HUDEP-2 (cell line): ENCODE data around the gene SNRPD3.
A peak's percentile ranks its signal among the peaks of the same experiment; 100 is the strongest.
"Not testable (repeated sequence)": the region's sequence is repeated elsewhere in the genome, so short reads cannot be mapped to it uniquely, and the experiment has no call there.

Experiments used
- DNase-seq, 76 experiments: peaks; one replicate each; lab custom pipeline; 2025; ENCODE audit not compliant: unreplicated experiment in 76 of 76; lab: John Stamatoyannopoulos, UW

The SNRPD3 gene

DNA sequence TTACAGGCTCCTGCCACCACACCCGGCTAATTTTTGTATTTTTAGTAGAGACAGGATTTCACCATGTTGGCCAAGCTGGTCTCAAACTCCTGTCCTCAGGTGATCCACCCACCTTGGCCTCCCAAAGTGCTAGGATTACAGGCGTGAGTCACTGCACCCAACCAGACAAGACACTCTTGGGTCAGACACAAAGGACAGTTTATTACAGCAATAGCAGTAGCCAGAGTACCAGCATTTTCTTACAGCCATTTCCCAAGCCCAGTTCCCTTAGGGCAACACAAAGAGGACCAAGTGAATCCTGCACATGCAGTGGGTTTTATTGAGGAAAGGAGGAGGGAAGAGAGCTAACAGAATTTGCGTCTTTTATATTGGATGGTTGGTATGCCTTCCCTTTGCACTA, 24.8 kb upstream of the SNRPD3 start:
- DNase-seq, result not testable (repeated sequence)

DNA sequence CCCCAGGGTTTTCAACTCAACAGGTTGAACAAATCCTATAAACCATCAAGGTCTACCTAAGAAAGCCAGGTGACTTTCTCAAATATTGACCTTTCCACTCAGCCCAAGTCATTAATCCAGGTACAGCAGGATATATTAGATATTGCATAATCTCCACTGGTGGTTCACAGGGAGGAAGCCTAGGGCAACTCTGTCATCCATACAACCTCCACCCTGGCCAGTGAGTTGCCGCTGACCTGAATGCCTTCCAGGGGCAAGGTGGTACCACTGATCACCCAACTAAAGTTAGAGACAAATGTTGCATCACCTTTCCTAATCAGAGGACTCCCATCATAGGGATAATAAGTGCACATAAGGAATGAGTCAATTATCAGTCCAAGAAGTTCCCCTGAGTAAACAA, 23.7 kb upstream of the SNRPD3 start:
- DNase-seq, result no peak

DNA sequence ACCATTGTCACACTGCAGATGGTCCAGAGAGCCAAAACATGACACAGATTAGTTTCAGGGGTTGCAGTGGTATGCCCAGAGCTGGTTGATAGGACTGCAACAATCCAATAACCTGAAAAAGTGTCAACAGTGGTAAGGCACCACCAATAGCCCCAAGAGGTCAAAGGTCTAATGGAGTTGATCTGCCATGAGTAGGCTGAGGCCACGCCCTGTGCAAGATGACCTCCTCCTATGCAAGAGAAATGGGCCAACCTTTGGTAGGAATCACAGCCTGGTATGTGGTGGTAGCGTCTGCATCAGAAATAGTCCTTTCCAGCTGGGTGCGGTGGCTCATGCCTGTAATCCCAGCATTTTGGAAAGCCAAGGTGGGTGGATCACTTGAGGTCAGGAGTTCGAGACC, 20.5 kb upstream of the SNRPD3 start:
- no peak for DNase-seq

DNA sequence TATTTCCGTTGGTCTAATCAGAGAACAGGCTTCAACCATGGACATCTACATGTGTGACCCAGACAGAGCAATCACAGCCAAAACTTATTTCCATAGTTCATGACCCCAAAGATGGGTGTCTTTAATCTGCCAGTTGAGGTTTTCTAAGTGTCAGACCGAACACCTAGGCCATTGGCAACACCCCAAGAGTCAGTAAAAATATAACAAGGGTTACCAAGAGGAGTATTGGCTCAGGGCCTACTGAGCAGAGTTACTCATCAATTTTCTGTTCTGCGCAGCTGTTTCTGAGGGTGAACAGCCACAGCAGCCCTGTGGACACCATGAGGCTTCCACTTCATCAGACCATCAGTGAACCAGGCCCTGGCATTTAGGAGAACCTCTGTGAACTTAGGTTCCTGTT, 19.7 kb upstream of the SNRPD3 start:
- DNase-seq, result peak in 1 of 76 experiments; percentile 15

DNA sequence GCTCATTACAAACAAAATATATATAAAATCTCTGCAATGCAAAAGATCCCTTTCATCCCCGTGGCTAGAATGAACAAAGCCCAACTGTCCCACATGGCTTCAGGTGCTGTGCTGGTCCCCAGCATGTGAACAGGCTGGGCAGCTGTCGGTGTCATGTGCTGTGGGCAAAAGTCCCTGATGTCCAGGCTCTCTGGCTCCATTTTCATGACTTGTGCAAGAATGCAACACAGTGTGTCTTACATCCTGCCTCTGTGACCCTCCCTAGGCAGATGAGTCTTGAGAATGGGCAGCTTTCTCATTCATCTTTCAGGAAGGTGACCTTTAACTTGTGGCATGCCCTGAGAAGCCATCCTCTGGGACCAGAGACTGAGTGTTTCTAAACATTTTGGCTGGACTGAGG, 15.3 kb upstream of the SNRPD3 start:
- no peak for DNase-seq

DNA sequence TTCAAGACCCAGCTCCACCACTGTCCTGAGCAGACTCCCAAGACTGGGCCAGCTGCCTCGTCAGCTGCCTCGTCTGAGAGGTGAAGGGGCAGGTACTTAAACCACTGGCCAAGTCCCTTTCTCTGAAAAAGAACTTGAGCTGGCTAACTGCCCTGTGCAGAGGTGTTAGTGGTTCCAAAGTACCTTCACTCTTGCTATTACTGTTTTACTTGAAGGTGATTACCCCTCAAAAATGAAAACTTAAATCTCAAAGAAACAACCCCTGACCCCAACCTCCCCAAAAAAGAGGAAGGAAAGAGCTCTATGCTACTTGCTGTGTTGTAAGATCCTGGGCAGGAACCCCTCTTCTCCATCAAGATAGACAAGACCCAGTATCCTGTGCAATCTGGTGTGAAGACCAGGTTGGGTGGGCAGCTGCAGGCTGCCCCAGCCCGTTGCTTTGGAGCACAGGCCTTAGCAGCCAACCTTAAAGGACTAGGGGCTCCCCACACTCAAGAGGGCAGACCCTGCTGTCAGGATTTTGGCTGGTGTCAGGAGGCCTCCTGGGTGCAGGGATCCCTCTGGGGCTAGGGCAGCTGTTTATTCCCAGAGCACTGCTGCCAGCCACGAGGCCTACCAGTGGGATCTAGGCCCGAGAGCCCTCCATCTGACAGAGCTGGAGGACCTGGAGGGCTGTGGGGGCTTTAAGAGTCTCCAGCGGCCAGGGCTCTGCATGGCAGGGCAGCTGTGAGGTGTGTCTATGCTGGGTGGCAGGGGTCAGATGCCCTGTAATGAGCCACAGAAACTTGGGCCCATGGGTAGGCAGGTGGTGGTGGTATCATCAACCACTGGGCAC, 13.9 kb upstream of the SNRPD3 start:
- DNase-seq, result no peak

GRCh38 chr22:24542641-24543040, 13.2 kb upstream of the SNRPD3 start:
- DNase-seq, result no peak

DNA sequence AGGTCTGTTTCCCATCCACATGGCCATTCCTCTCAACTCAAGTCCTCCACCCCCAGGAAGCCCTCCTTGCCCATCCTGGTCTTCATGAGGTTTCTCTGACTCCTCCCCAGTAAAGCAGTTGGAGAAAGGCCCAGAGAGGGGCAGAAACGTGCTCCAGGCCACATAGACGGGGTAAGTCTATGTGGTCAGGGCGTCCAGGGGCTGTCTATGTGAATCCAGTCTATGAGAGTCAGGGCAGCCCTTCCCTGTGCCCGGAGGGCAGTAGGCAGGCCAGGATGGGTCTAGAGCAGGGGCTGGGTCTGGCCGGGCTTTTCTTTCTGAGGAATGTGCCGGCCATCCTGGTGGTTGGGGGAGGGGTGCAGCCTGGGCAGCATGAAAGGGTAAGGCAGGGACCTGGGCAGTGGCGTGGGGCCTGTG, 12.6 kb upstream of the SNRPD3 start:
- no peak for DNase-seq

DNA sequence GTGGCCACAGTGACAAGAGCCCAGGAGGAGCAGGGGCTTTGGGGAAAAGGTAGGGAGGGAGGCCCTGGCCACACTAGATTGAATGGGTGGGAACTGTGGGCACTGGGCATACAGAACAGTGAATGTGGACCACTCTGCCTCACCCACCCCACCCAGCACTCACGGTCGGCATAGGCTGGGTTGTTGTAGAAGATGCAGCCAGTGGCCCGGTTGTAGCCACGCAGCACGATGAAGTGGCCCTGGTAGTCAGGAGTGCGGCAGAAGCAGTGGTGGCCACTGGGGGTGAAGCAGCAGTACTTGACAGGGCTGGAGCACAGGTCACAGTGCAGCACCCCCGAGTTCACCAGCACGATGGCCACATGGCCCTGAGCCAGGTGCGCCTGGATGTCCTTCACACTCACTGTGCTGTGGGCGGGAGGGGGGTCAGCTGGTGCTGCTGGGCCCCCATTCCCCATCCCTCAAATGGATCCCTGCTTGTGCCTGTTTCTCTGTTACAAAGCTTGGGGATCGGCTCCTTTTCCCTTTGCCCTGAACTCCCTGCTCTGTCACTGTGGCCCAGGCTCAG, 12.0 kb upstream of the SNRPD3 start:
- DNase-seq, result no peak

DNA sequence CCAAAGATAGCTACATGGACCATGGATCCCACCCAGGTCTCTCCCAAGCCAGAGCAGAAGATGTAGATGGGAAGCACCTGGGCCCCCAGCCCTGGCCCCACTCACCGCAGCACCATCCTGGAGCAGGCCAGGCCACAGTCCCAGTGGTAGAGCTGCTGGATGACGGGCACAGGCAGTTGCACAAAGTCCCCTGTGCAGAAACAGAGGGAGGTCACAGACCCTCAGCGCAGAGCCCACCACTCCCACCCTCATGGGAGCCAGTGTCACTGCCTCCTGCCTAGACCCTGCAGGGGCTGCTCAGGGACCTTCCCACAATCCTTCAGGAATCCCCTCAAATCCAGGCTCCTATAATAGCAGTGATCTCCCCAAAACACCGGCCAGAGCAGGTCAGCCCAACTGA, 7.0 kb upstream of the SNRPD3 start:
- no peak for DNase-seq

DNA sequence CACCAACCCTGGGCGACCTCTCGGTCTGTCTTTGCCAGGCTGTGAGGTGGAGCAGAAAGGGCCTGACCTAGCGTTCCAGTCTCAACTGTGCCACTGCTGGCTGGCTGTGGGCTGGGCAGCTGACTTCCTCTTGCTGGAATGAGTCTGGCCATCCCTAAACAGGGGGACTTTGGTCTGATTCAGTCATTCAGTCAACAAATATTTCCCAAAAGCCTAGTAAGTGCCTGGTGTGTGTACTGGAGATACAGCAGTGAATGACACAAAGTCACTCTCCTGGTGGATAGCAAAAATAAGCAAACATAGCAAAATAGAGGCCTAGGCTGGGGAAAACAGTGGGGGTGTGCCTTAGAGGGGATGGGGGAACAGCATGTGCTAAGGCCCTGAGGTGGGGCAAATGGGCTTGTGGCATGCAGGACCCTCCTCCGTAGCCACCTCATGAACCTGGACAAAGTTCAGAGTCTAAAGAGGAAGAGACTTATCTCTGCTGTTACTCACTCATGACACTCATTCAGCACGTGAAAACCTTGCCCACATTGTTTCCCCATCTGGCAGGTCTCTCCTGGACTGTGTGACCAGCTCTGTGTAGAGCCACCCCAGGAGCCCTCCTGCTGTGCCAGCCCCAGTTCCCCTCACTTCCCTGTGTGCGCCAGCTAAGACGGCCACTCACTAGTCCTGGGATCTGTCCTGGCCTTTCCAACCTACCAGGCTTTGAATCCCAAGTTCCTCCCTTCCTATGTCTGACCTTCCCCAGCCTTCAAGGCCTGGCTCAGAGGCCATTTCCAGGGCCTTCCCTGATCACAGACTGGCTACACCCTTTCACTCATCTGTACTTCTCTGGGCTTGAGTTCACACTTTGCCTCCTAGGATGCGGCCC, 5.5 kb upstream of the SNRPD3 start:
- peak in 33 of 76 experiments; percentile 5 to 67 (median 23) for DNase-seq

DNA sequence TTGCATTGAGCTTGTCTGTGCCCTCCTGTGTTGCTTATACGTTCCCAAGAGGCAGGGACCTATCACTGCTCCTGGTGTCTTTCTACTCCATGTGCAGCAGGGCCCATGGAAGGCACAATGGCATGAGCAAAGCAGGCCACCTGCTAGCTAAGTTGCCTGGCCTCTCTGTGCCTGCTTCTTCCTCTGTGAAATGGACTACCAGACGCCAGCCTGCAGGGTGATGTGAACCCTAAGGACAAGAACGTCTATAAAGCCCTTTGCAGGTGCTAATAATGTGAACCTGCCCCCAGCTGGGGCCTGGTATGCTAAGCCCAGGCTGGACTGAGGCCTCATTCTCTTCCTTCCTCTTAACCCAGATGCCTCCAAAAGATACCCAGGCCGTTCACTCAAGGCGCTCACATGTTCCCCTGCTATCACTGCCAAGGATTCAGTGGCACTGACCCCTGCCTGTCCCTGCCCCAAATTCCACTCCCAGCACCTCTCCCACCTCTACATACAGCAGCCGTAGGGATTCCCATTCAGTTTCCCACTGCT, 4.8 kb upstream of the SNRPD3 start:
- DNase-seq, result peak in 40 of 76 experiments; percentile 3 to 50 (median 23)

GRCh38 chr22:24552503-24553286, 3.1 kb upstream of the SNRPD3 start:
- DNase-seq, result not testable (repeated sequence)

DNA sequence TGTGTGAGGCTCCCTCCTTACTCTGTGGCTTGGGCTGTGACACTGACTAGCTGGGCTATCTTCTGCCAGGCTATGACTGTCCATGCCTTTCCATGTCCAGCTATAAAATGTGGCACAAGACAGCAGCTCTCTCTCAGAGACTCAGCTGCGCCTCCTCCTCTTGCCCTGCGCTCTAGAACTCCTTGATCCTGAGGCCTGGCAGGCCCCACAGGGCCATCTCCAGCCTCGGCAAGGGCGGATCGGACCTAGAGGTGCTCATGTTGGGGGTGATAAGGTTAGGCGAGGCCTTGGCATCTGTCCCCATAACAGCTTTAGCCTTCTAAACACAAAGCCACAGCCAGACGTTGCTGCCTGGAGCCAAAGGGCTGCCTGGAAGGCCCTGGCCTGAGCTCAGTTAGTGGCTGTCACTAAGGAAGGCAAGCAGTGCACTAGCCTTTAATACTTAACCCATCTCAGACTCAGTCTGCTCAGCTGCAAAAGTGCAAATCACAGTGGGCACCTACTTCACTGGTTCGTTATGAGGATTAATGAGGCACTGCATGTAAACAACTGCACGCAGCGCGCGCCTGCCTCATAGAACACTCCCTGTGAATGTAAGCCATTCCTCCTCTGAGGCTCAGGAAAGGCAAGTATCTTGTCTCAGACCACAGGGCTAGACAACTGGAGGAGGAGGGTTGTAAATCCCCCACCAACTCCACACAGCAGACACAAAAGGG, 2.0 kb upstream of the SNRPD3 start:
- peak in 75 of 76 experiments; percentile 69 to 96 (median 89) for DNase-seq

- peak in 20 of 76 experiments; percentile 10 to 68 (median 41) for DNase-seq
Observed at GRCh38 chr22:24554313-24555164, 1.3 kb upstream of the SNRPD3 start, which contains the start of gene GUCD1. Gene GUCD1 (minus strand): TSS chr22:24555138. CDS start chr22:24554991, 147 bp downstream.

- no peak for DNase-seq
Observed at GRCh38 chr22:24559471-24559870, 3.7 kb downstream of the SNRPD3 start.

GRCh38 chr22:24563246-24563645, 7.4 kb downstream of the SNRPD3 start:
- DNase-seq, result no peak

- DNase-seq, result peak in 5 of 76 experiments; percentile 8 to 16 (median 9)
Observed at GRCh38 chr22:24564376-24565058, 8.7 kb downstream of the SNRPD3 start.
